HG03571 (cell line): ENCODE measurements around the gene NPR1.
"Not testable (repeated sequence)": the region's sequence is repeated elsewhere in the genome, so short reads cannot be mapped to it uniquely, and the experiment has no call there.

ENCODE experiments used
- ATAC-seq: cut with Tn5 transposase; IDR thresholded peaks from one replicate; pipeline ENCODE4 v1.9.1; 2021; ENCODE audit not compliant: unreplicated experiment

The NPR1 gene

GRCh38 chr1:153649137-153649862 is 29.2 kb upstream of the NPR1 start:
- ATAC-seq, result no peak

GRCh38 chr1:153649863-153650235 is 28.6 kb upstream of the NPR1 start:
- no peak for ATAC-seq

GRCh38 chr1:153651771-153652170 is 26.7 kb upstream of the NPR1 start:
- no peak for ATAC-seq

- no peak for ATAC-seq
These were observed 25.5 kb upstream of the NPR1 start for GRCh38 chr1:153652805-153653500.

GRCh38 chr1:153655333-153655732 is 23.2 kb upstream of the NPR1 start:
- no peak for ATAC-seq

- ATAC-seq, result peak; percentile 88
These were observed 19.9 kb upstream of the NPR1 start, which contains the start of gene SNAPIN for GRCh38 chr1:153658400-153659174. Gene SNAPIN (plus strand): TSS chr1:153658703. CDS start chr1:153658744, 41 bp downstream.

GRCh38 chr1:153659175-153659534 is 19.3 kb upstream of the NPR1 start:
- ATAC-seq, result no peak

GRCh38 chr1:153659656-153660055 is 18.8 kb upstream of the NPR1 start:
- ATAC-seq, result no peak

GRCh38 chr1:153661111-153661708 is 17.3 kb upstream of the NPR1 start:
- ATAC-seq, result no peak

GRCh38 chr1:153662269-153662668 is 16.2 kb upstream of the NPR1 start:
- ATAC-seq, result no peak

GRCh38 chr1:153663211-153663610 is 15.3 kb upstream of the NPR1 start:
- no peak for ATAC-seq

- no peak for ATAC-seq
These were observed 11.0 kb upstream of the NPR1 start for GRCh38 chr1:153667439-153667838.

- ATAC-seq, result not testable (repeated sequence)
These were observed 9.8 kb upstream of the NPR1 start for GRCh38 chr1:153668672-153669071.

GRCh38 chr1:153669606-153670005 is 8.9 kb upstream of the NPR1 start:
- no peak for ATAC-seq

GRCh38 chr1:153670257-153670858 is 8.1 kb upstream of the NPR1 start:
- ATAC-seq, result peak; percentile 18

- ATAC-seq, result peak; percentile 89
These were observed 7.4 kb upstream of the NPR1 start, which contains the start of gene ILF2 for GRCh38 chr1:153670859-153671627. Gene ILF2 (minus strand): TSS chr1:153670993. CDS start chr1:153670922, 71 bp downstream.

- peak; percentile 15 for ATAC-seq
These were observed 6.7 kb upstream of the NPR1 start for GRCh38 chr1:153671628-153672353.

GRCh38 chr1:153673511-153673910 is 5.0 kb upstream of the NPR1 start:
- no peak for ATAC-seq

- ATAC-seq, result no peak
These were observed 570 bp upstream of the NPR1 start for GRCh38 chr1:153677718-153678518.
